Loucy (cell line): Measurements from ENCODE around the gene ADAM11.

Source experiments
- CTCF ChIP-seq: fragments of 200-600 bp; sonication (generic); conservative IDR thresholded peaks from 2 replicates; pipeline ENCODE4 v1.5.1; 2014; ENCODE audit warnings: mild to moderate bottlenecking, antibody characterized with exemption, low read length
- EZH2phosphoT487 ChIP-seq: fragments of 200-600 bp; IDR thresholded peaks from 2 replicates; pipeline ENCODE4 v1.6.1; 2018; ENCODE audit warnings: antibody characterized with exemption, mild to moderate bottlenecking, moderate library complexity, borderline replicate concordance

DNA sequence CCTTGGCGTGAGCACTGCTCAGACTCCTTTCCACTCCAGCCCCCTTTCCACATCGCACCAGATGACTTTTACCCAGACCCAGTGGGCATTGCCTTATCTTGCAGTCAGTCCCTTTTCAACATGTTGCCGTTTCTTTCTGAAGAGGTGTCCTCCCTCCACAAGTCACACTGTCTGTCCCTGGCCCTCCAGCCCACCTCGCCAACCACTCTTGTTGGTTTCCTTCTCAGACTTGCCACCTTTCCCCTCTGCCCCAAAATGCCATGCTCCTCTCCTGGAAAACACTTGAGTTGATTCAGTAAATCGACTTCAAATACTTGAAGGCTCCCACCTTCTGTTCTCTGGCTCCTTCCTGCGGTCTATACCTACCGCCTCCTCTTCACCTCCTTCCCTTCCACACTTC is 7.5 kb upstream of the ADAM11 start:
- no peak for TF ChIP-seq CTCF
- TF ChIP-seq EZH2phosphoT487: no peak
